Measurements from ENCODE around the gene TEDDM1.

Gene TEDDM1

DNA sequence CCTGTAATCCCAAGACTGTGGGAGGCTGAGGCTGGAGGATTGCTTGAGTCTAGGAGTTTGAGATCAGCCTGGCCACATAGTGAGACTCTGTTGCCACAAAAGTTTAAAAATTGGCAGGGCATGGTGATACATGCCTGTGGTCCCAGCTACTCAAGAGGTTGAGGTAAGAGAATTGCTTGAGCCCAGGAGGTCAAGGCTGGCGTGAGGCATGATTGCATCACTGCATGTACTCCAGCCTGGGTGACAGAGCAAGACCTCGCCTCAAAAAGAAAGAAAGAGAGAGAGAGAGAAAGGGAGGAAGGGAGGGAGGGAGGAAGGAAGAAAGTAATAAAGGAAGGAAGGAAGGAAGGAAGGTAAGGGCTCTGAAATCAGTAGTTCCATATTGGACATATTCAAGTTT lies 33.9 kb downstream of the TEDDM1 start:
- no peak overlapping the region for H3K4me3 ChIP-seq (replicated peaks; ENCODE audit: low read depth, low read length)
- DNase-seq (ENCODE audit: extremely low read depth, insufficient read length), result no peak
- no peaks in the 10 kb centered on the region for H3K36me3 ChIP-seq (ENCODE audit: control insufficient read depth, insufficient read depth, low read length)
- TF ChIP-seq, protein P1, sequence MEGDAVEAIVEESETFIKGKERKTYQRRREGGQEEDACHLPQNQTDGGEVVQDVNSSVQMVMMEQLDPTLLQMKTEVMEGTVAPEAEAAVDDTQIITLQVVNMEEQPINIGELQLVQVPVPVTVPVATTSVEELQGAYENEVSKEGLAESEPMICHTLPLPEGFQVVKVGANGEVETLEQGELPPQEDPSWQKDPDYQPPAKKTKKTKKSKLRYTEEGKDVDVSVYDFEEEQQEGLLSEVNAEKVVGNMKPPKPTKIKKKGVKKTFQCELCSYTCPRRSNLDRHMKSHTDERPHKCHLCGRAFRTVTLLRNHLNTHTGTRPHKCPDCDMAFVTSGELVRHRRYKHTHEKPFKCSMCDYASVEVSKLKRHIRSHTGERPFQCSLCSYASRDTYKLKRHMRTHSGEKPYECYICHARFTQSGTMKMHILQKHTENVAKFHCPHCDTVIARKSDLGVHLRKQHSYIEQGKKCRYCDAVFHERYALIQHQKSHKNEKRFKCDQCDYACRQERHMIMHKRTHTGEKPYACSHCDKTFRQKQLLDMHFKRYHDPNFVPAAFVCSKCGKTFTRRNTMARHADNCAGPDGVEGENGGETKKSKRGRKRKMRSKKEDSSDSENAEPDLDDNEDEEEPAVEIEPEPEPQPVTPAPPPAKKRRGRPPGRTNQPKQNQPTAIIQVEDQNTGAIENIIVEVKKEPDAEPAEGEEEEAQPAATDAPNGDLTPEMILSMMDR (IDR thresholded peaks at IDR 0.05; ENCODE audit: insufficient read depth, low read length, poor library complexity, severe bottlenecking), result no peak
- no peaks in the 10 kb centered on the region; the same call in 1 of the 2 replicates for H3K27me3 ChIP-seq (replicated peaks; ENCODE audit: control insufficient read depth, insufficient read depth, low read length)

DNA sequence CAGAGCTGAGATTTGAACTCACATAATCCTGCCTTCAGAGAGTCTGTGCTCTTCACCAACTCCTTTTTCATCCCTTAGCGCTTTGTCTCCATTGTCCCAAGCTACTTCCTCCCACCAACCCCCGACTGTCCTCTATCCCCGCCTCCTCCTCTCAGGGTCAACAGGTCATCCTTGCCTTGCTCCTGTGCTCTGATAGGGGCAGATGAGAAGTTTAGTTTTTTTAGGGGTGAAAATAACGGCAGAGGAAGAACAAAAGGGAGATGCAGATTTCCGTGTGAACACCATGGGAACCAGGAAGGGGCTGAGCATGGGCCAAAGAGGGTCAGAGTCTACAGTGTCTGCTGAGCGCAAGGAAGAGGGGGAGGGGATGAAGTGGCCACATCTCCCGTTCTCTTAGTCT lies 40.8 kb downstream of the TEDDM1 start:
- no peaks in the 10 kb centered on the region for H3K36me3 ChIP-seq (ENCODE audit: control insufficient read depth, insufficient read depth, low read length)
- no peak overlapping the region for H3K4me3 ChIP-seq (replicated peaks; ENCODE audit: low read depth, low read length)
- no peak for DNase-seq (ENCODE audit: extremely low read depth, insufficient read length)
- H3K27me3 ChIP-seq (replicated peaks; ENCODE audit: control insufficient read depth, insufficient read depth, low read length), result no peaks in the 10 kb centered on the region
- TF ChIP-seq, protein P1 (IDR thresholded peaks at IDR 0.05; ENCODE audit: insufficient read depth, low read length, poor library complexity, severe bottlenecking), result no peak

DNA sequence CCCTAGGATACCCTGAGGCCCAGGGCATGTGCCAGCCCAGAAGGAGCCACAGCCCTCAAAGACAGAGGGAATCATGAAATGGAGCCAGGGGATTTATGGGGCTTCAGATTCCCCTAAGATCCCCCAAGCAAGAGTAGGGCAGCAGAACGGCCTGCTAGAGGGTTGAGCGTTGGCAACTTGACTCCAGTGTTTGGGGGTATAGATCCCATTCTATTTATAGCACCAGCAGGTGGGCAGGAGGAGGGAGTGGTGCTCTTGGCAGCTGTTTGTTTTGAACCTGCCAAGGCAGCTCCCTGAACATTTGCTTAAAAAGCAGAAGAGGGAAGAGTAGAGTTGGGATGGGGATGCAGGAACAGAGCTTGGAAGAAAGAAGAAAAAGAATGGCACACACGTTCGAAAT lies 42.6 kb downstream of the TEDDM1 start:
- no peak for DNase-seq (ENCODE audit: extremely low read depth, insufficient read length)
- H3K36me3 ChIP-seq (ENCODE audit: control insufficient read depth, insufficient read depth, low read length), result no peaks in the 10 kb centered on the region
- H3K4me3 ChIP-seq (replicated peaks; ENCODE audit: low read depth, low read length), result no peak overlapping the region
- no peaks in the 10 kb centered on the region for H3K27me3 ChIP-seq (replicated peaks; ENCODE audit: control insufficient read depth, insufficient read depth, low read length)
- TF ChIP-seq, protein P1 (IDR thresholded peaks at IDR 0.05; ENCODE audit: insufficient read depth, low read length, poor library complexity, severe bottlenecking), result no peak

DNA sequence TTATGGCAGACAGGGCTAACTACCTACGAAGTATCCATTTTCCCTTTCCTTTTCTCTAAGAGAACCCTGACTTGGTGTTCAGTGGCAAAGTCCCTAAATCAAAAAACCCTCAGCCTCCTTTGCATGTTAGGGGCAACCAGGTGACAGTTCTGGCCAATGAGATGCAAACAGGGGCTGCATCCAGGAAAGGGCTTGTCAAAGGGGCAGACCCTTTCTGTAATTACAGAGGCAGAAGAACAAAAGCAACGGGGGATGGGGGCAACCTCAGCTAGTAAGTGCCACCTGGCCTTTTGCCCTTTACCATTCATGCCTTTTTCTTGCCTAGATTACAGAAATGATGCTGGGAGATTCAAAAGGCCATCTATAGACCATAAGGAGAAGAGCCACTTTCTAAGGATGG lies 43.3 kb downstream of the TEDDM1 start:
- no peak for DNase-seq (ENCODE audit: extremely low read depth, insufficient read length)
- Histone ChIP-seq H3K27me3 (replicated peaks; ENCODE audit: control insufficient read depth, insufficient read depth, low read length) (no peaks in the 10 kb centered on the region), H3K36me3 (ENCODE audit: control insufficient read depth, insufficient read depth, low read length) (no peaks in the 10 kb centered on the region), H3K4me3 (replicated peaks; ENCODE audit: low read depth, low read length) (no peak overlapping the region)
- TF ChIP-seq, protein P1 (IDR thresholded peaks at IDR 0.05; ENCODE audit: insufficient read depth, low read length, poor library complexity, severe bottlenecking), result no peak

DNA sequence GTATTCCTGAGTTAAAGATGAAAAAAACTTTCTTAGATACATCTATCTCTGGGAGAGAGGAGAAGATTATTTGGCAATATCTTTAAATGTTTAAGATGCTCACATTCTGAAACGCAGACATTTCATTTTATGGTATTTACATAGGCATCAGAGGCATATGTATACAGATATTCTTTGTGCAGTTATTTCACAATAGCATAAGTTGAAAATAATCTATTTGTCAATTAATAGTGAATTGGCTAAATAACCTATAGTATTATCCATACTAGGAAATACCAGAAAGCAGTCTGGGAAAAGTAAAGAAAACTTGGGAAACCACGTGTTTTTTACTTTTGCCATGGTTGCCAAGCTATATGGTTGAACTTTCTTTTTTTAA lies 44.8 kb downstream of the TEDDM1 start:
- TF ChIP-seq, protein P1 (IDR thresholded peaks at IDR 0.05; ENCODE audit: insufficient read depth, low read length, poor library complexity, severe bottlenecking), result no peak
- no peaks in the 10 kb centered on the region for H3K36me3 ChIP-seq (ENCODE audit: control insufficient read depth, insufficient read depth, low read length)
- H3K27me3 ChIP-seq (replicated peaks; ENCODE audit: control insufficient read depth, insufficient read depth, low read length), result no peaks in the 10 kb centered on the region
- no peak for DNase-seq (ENCODE audit: extremely low read depth, insufficient read length)
- H3K4me3 ChIP-seq (replicated peaks; ENCODE audit: low read depth, low read length), result no peak overlapping the region

DNA sequence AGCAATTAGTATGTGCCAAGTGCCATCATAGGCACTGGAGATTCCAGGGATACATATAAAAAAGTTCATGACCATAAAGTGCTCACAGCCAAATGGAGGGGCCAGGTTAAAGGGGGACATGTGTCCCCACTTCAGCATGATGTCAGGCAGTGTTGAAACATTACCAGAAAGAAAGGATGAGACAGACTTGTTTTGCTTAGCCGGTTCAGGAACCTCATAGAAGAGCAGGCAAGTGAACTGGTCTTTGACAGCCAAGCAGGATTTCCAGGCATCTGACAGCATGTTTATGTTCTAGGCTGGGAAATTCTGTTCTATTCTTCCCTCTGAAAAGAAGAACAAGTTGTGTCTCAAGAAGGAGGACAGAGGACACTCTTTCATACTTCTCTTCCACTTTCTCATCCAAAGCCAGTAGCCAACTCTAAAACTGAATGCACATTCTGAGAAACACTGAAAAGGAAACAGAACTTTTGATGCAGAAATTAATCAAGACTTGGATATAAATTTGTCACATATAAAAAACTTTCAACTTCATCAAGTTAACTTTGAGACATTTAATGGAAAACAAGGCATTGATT lies 48.6 kb downstream of the TEDDM1 start:
- DNase-seq (ENCODE audit: extremely low read depth, insufficient read length), result no peak
- TF ChIP-seq, protein P1 (IDR thresholded peaks at IDR 0.05; ENCODE audit: insufficient read depth, low read length, poor library complexity, severe bottlenecking), result no peak

More for the DNA sequence above, 48.6 kb downstream of the TEDDM1 start:
- Histone ChIP-seq H3K27me3 (replicated peaks; ENCODE audit: control insufficient read depth, insufficient read depth, low read length) (no peaks in the 10 kb centered on the region), H3K4me3 (replicated peaks; ENCODE audit: low read depth, low read length) (no peak overlapping the region), H3K36me3 (ENCODE audit: control insufficient read depth, insufficient read depth, low read length) (no peaks in the 10 kb centered on the region)
